ENCODE data around the gene SECISBP2. TPM values are rescaled to one million over a fixed set of nuclear protein-coding genes. Genes with fewer than 3 reads are reported as not detected.

The SECISBP2 gene
- total and polyA plus RNA-seq, 2 of the 13 experiments (the other 11 are each of a cell fraction or from before 2014, with no cell fraction given): 32.4 to 38.0 TPM

DNA sequence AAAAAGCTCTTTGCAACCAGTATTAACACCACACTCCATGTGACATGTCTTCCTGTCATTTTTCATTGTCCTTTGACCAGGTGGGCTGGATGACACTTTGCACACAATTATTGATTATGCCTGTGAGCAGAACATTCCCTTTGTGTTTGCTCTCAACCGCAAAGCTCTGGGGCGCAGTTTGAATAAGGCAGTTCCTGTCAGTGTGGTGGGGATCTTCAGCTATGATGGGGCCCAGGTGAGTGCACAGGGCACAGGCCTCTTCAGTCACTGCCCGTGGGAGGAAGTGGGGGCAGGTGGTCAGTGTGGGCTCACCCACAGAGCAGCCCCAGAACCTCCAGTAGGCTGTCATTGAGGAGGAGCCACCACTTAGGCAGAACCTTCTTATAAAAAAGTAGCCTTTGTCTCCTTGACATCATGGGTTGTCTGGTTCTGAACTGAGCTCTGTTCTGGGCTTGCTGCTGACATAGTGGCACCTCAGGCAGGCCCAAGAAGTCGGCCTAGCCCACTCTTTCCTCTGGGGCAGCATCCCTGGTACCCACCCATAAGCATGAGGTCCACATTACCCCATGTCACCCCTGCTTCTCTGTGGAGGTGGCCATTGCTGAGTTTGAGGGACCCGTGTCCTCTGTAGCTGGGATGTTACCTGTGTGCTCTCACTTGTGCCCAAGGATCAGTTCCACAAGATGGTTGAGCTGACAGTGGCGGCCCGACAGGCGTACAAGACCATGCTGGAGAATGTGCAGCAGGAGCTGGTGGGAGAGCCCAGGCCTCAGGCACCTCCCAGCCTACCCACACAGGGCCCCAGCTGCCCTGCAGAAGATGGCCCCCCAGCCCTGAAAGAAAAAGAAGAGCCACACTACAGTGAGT lies 39.3 kb downstream of the SECISBP2 start (continued):
- TF ChIP-seq, protein P1, sequence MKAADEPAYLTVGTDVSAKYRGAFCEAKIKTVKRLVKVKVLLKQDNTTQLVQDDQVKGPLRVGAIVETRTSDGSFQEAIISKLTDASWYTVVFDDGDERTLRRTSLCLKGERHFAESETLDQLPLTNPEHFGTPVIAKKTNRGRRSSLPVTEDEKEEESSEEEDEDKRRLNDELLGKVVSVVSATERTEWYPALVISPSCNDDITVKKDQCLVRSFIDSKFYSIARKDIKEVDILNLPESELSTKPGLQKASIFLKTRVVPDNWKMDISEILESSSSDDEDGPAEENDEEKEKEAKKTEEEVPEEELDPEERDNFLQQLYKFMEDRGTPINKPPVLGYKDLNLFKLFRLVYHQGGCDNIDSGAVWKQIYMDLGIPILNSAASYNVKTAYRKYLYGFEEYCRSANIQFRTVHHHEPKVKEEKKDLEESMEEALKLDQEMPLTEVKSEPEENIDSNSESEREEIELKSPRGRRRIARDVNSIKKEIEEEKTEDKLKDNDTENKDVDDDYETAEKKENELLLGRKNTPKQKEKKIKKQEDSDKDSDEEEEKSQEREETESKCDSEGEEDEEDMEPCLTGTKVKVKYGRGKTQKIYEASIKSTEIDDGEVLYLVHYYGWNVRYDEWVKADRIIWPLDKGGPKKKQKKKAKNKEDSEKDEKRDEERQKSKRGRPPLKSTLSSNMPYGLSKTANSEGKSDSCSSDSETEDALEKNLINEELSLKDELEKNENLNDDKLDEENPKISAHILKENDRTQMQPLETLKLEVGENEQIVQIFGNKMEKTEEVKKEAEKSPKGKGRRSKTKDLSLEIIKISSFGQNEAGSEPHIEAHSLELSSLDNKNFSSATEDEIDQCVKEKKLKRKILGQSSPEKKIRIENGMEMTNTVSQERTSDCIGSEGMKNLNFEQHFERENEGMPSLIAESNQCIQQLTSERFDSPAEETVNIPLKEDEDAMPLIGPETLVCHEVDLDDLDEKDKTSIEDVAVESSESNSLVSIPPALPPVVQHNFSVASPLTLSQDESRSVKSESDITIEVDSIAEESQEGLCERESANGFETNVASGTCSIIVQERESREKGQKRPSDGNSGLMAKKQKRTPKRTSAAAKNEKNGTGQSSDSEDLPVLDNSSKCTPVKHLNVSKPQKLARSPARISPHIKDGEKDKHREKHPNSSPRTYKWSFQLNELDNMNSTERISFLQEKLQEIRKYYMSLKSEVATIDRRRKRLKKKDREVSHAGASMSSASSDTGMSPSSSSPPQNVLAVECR (CRISPR knock-in tag; IDR thresholded peaks at IDR 0.05; ENCODE audit: borderline replicate concordance): peak; percentile 93
- no peak for TF ChIP-seq ZNF232 (CRISPR knock-in tag; IDR thresholded peaks at IDR 0.05; ENCODE audit: borderline replicate concordance)
- TF ChIP-seq, protein P2, sequence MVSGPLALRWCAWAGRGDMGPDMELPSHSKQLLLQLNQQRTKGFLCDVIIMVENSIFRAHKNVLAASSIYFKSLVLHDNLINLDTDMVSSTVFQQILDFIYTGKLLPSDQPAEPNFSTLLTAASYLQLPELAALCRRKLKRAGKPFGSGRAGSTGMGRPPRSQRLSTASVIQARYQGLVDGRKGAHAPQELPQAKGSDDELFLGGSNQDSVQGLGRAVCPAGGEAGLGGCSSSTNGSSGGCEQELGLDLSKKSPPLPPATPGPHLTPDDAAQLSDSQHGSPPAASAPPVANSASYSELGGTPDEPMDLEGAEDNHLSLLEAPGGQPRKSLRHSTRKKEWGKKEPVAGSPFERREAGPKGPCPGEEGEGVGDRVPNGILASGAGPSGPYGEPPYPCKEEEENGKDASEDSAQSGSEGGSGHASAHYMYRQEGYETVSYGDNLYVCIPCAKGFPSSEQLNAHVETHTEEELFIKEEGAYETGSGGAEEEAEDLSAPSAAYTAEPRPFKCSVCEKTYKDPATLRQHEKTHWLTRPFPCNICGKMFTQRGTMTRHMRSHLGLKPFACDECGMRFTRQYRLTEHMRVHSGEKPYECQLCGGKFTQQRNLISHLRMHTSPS (CRISPR knock-in tag; IDR thresholded peaks at IDR 0.05; ENCODE audit: low read depth): peak; percentile 87
- TF ChIP-seq, protein P3, sequence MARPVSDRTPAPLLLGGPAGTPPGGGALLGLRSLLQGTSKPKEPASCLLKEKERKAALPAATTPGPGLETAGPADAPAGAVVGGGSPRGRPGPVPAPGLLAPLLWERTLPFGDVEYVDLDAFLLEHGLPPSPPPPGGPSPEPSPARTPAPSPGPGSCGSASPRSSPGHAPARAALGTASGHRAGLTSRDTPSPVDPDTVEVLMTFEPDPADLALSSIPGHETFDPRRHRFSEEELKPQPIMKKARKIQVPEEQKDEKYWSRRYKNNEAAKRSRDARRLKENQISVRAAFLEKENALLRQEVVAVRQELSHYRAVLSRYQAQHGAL (CRISPR knock-in tag; IDR thresholded peaks at IDR 0.05; ENCODE audit: not compliant biosample characterization): no peak
- TF ChIP-seq, protein P4, sequence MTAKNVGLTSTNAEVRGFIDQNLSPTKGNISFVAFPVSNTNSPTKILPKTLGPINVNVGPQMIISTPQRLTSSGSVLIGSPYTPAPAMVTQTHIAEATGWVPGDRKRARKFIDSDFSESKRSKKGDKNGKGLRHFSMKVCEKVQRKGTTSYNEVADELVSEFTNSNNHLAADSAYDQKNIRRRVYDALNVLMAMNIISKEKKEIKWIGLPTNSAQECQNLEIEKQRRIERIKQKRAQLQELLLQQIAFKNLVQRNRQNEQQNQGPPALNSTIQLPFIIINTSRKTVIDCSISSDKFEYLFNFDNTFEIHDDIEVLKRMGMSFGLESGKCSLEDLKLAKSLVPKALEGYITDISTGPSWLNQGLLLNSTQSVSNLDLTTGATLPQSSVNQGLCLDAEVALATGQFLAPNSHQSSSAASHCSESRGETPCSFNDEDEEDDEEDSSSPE (CRISPR knock-in tag; IDR thresholded peaks at IDR 0.05): peak; percentile 69; the same call in 1 of the 2 replicates
- TF ChIP-seq, protein P5, sequence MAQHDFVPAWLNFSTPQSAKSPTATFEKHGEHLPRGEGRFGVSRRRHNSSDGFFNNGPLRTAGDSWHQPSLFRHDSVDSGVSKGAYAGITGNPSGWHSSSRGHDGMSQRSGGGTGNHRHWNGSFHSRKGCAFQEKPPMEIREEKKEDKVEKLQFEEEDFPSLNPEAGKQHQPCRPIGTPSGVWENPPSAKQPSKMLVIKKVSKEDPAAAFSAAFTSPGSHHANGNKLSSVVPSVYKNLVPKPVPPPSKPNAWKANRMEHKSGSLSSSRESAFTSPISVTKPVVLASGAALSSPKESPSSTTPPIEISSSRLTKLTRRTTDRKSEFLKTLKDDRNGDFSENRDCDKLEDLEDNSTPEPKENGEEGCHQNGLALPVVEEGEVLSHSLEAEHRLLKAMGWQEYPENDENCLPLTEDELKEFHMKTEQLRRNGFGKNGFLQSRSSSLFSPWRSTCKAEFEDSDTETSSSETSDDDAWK (CRISPR knock-in tag; IDR thresholded peaks at IDR 0.05): no peak
- peak; percentile 89; the same call in 1 of the 2 replicates for TF ChIP-seq ZNF746 (CRISPR knock-in tag; IDR thresholded peaks at IDR 0.05)
- TF ChIP-seq, protein P6, sequence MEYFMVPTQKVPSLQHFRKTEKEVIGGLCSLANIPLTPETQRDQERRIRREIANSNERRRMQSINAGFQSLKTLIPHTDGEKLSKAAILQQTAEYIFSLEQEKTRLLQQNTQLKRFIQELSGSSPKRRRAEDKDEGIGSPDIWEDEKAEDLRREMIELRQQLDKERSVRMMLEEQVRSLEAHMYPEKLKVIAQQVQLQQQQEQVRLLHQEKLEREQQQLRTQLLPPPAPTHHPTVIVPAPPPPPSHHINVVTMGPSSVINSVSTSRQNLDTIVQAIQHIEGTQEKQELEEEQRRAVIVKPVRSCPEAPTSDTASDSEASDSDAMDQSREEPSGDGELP (IDR thresholded peaks at IDR 0.05; ENCODE audit: borderline replicate concordance, low read depth): peak; percentile 93
- TF ChIP-seq, protein P7, sequence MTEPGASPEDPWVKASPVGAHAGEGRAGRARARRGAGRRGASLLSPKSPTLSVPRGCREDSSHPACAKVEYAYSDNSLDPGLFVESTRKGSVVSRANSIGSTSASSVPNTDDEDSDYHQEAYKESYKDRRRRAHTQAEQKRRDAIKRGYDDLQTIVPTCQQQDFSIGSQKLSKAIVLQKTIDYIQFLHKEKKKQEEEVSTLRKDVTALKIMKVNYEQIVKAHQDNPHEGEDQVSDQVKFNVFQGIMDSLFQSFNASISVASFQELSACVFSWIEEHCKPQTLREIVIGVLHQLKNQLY (CRISPR knock-in tag; IDR thresholded peaks at IDR 0.05): peak; percentile 95
- peak; percentile 99 for TF ChIP-seq GATAD2A (CRISPR knock-in tag; IDR thresholded peaks at IDR 0.05)
- TF ChIP-seq, protein P8, sequence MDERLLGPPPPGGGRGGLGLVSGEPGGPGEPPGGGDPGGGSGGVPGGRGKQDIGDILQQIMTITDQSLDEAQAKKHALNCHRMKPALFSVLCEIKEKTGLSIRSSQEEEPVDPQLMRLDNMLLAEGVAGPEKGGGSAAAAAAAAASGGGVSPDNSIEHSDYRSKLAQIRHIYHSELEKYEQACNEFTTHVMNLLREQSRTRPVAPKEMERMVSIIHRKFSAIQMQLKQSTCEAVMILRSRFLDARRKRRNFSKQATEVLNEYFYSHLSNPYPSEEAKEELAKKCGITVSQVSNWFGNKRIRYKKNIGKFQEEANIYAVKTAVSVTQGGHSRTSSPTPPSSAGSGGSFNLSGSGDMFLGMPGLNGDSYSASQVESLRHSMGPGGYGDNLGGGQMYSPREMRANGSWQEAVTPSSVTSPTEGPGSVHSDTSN (CRISPR knock-in tag; IDR thresholded peaks at IDR 0.05): peak; percentile 69
- peak; percentile 49; the same call in 1 of the 2 replicates for TF ChIP-seq ZNF652 (CRISPR knock-in tag; IDR thresholded peaks at IDR 0.05; ENCODE audit: borderline replicate concordance, low read depth)
- 0 out of 2 replicates have a peak, but pooled peaks have one; percentile 44 for TF ChIP-seq KLF9 (CRISPR knock-in tag; IDR thresholded peaks at IDR 0.05; ENCODE audit: low read depth)
- peak; percentile 82; the same call in 1 of the 2 replicates for TF ChIP-seq ZNF331 (CRISPR knock-in tag; IDR thresholded peaks at IDR 0.05)
